Testis (tissue), 2 donors: ENCODE data around the gene MAGOH.

Source experiments
- CTCF ChIP-seq, 3 experiments: fragments of 450-650 bp in 2 of 3; fragments of 200-600 bp in 1 of 3; sonication (generic) in 1 of 3; IDR thresholded peaks; one replicate each; pipeline ENCODE4 v1.5.1; 2016 to 2019; ENCODE audit warnings: antibody characterized with exemption in 3 of 3, mild to moderate bottlenecking in 2 of 3, moderate library complexity in 1 of 3
- POLR2A ChIP-seq: fragments of 450-650 bp; IDR thresholded peaks from one replicate; pipeline ENCODE4 v1.6.1; 2017; ENCODE audit warnings: antibody characterized with exemption, mild to moderate bottlenecking, moderate library complexity

GRCh38 chr1:53218201-53218600 lies 20.1 kb downstream of the MAGOH start:
- TF ChIP-seq CTCF (IDR thresholded peaks at IDR 0.05) (no peak), POLR2A (no peak)
